GM19395 (cell line): ENCODE measurements around the gene POLDIP2.
"Not testable (repeated sequence)": the region's sequence is repeated elsewhere in the genome, so short reads cannot be mapped to it uniquely, and the experiment has no call there.

ENCODE experiments used
- ATAC-seq: cut with Tn5 transposase; IDR thresholded peaks from one replicate; pipeline ENCODE4 v1.9.1; 2021; ENCODE audit warnings: mild to moderate bottlenecking, moderate library complexity; ENCODE audit not compliant: unreplicated experiment

POLDIP2 gene

GRCh38 chr17:28338769-28339212, 18.5 kb downstream of the POLDIP2 start:
- not testable (repeated sequence) for ATAC-seq

- ATAC-seq, result no peak
These were observed 19.1 kb downstream of the POLDIP2 start for GRCh38 chr17:28338056-28338768.

GRCh38 chr17:28335959-28336871, 21.1 kb downstream of the POLDIP2 start:
- ATAC-seq, result no peak

- peak; percentile 93 for ATAC-seq
These were observed 21.9 kb downstream of the POLDIP2 start, which contains the start of the genes IFT20 and TNFAIP1 for GRCh38 chr17:28335201-28335958. Gene IFT20 (minus strand): TSS chr17:28335472. CDS start chr17:28331985, 3,487 bp downstream. Gene TNFAIP1 (plus strand): TSS chr17:28335761. CDS start chr17:28339522, 3,761 bp downstream.

- peak; percentile 3 for ATAC-seq
These were observed 22.6 kb downstream of the POLDIP2 start for GRCh38 chr17:28334666-28335200.

- no peak for ATAC-seq
These were observed 23.2 kb downstream of the POLDIP2 start for GRCh38 chr17:28334171-28334570.

- ATAC-seq, result no peak
These were observed 24.1 kb downstream of the POLDIP2 start for GRCh38 chr17:28333083-28333746.

GRCh38 chr17:28331891-28332420, 25.4 kb downstream of the POLDIP2 start:
- no peak for ATAC-seq

GRCh38 chr17:28330671-28331070, 26.7 kb downstream of the POLDIP2 start:
- no peak for ATAC-seq

GRCh38 chr17:28328325-28328724, 29.0 kb downstream of the POLDIP2 start:
- no peak for ATAC-seq

GRCh38 chr17:28327709-28328108, 29.6 kb downstream of the POLDIP2 start:
- no peak for ATAC-seq

- peak; percentile 72 for ATAC-seq
These were observed 30.2 kb downstream of the POLDIP2 start for GRCh38 chr17:28327031-28327607.

GRCh38 chr17:28326114-28326513, 31.2 kb downstream of the POLDIP2 start:
- ATAC-seq, result no peak

- no peak for ATAC-seq
These were observed 32.1 kb downstream of the POLDIP2 start for GRCh38 chr17:28325211-28325610.

GRCh38 chr17:28324781-28325180, 32.5 kb downstream of the POLDIP2 start:
- no peak for ATAC-seq

- no peak for ATAC-seq
These were observed 33.0 kb downstream of the POLDIP2 start for GRCh38 chr17:28324267-28324745.

- no peak for ATAC-seq
These were observed 36.9 kb downstream of the POLDIP2 start for GRCh38 chr17:28320215-28321061.

- ATAC-seq, result no peak
These were observed 37.8 kb downstream of the POLDIP2 start for GRCh38 chr17:28319598-28319935.
